Kidney (tissue), 14 donors: ENCODE results near the gene NCAN. TPM values are rescaled to one million over a fixed set of nuclear protein-coding genes. Genes with fewer than 3 reads are reported as not detected.
A peak's percentile ranks its signal among the peaks of the same experiment; 100 is the strongest.
"Not testable (repeated sequence)": the region's sequence is repeated elsewhere in the genome, so short reads cannot be mapped to it uniquely, and the experiment has no call there.

Experiments used
- DNase-seq, 5 donors: peaks; one replicate each; pipeline ENCODE4 v3.0.0-alpha.2; 2013 to 2020
- FAIRE-seq: peaks from 2 replicates; lab custom pipeline; 2012; peaks lifted over from hg19 to GRCh38; lab: Jason Lieb, UNC
- H3K27ac ChIP-seq, 2 donors: one replicate each; pipeline ENCODE4 v1.7.0; 2013; ENCODE audit warnings: low read depth in 2 of 2, low read length in 2 of 2, inconsistent platforms in 1 of 2
- H3K27me3 ChIP-seq: one replicate; pipeline ENCODE4 v1.7.1; 2013; ENCODE audit warnings: low read length, inconsistent platforms; ENCODE audit not compliant: control insufficient read depth, insufficient read depth
- H3K36me3 ChIP-seq, 3 donors: one replicate each; pipeline versions ENCODE4 v1.7.0 to v1.7.1; 2013; ENCODE audit warnings: low read length in 3 of 3, control low read depth in 1 of 3, inconsistent platforms in 1 of 3; ENCODE audit not compliant: insufficient read depth in 3 of 3, control insufficient read depth in 2 of 3
- H3K4me1 ChIP-seq, 3 donors: one replicate each; pipeline versions ENCODE4 v1.7.0 to v1.7.1; 2013; ENCODE audit warnings: low read length in 3 of 3, inconsistent platforms in 1 of 3, low read depth in 1 of 3; ENCODE audit not compliant: control insufficient read depth in 2 of 3, insufficient read depth in 2 of 3
- H3K4me3 ChIP-seq, 3 donors: one replicate each; pipeline versions ENCODE4 v1.7.0 to v1.8.1; 2013; ENCODE audit warnings: low read length in 3 of 3, control low read depth in 1 of 3, inconsistent platforms in 1 of 3
- H3K9ac ChIP-seq, 3 donors: one replicate each; pipeline versions ENCODE4 v1.7.0 to v1.7.1; 2013; ENCODE audit warnings: low read length in 3 of 3, control low read depth in 1 of 3, inconsistent platforms in 1 of 3
- H3K9me3 ChIP-seq, 3 donors: one replicate each; pipeline versions ENCODE4 v1.7.0 to v1.7.1; 2013; ENCODE audit warnings: low read length in 3 of 3, control low read depth in 1 of 3, inconsistent platforms in 1 of 3; ENCODE audit not compliant: control insufficient read depth in 2 of 3, insufficient read depth in 1 of 3
- CTCF ChIP-seq: IDR thresholded peaks from 3 replicates; pipeline ENCODE4 v1.5.1; 2012; ENCODE audit warnings: mild to moderate bottlenecking, moderate library complexity, borderline replicate concordance; ENCODE audit not compliant: insufficient read depth; ENCODE audit errors: extremely low read depth
- intact Hi-C: fragments of 100-400 bp; cut with DNase I; formaldehyde crosslinking; loops from one replicate; pipeline ENCODE4 v1.11.1; 2022
- polyA plus RNA-seq: library from polyadenylated mRNA; stranded (reverse); fragments of 350-450 nt; fragmentation: Illumina TruSeq; extraction: RNeasy Lipid Tissue Mini Kit (QIAGEN cat#74804); gene quantifications from one replicate; pipeline ENCODE4 v1.2.3, GENCODE V29; 2014; ENCODE audit warnings: low read depth, low replicate concordance; ENCODE audit not compliant: insufficient read depth
- total RNA-seq: library from RNA; stranded (reverse); fragmentation: NEBNext Ultra II Directional; extraction: Animal tissue kit (Norgen Biotek cat#: 25700); gene quantifications from one replicate; pipeline ENCODE4 v1.2.1, GENCODE V29; 2021
- donor health status: control.
- donor health status: control.
- donor health status: control.
- donor health status: control.
- donor health status: control.
- donor health status: DM: yes; HTN: yes; CAD: no.
- donor health status: Normal renal cell carcinoma (clear cell type).

NCAN gene
- total and polyA plus RNA-seq, 2 donors from 2014 or later = 0.13 TPM; not detected in 1

GRCh38 chr19:19214892-19215291, 3.1 kb downstream of the NCAN start:
- FAIRE-seq = no peak
- Histone ChIP-seq H3K27me3 (peaks cover 12% of the 10 kb centered on the region), H3K4me3 (no peak overlapping the region), H3K9me3 (no peaks in the 10 kb centered on the region), H3K9ac (no peak overlapping the region), H3K27ac (no peak overlapping the region), H3K4me1 (no peaks in the 10 kb centered on the region), H3K36me3 (no peaks in the 10 kb centered on the region)
- no peak for TF ChIP-seq CTCF
- DNase-seq = peak in 4 of 5 donors; percentile 80 to 91 (median 88)
- intact Hi-C loops = no loop called here

DNA sequence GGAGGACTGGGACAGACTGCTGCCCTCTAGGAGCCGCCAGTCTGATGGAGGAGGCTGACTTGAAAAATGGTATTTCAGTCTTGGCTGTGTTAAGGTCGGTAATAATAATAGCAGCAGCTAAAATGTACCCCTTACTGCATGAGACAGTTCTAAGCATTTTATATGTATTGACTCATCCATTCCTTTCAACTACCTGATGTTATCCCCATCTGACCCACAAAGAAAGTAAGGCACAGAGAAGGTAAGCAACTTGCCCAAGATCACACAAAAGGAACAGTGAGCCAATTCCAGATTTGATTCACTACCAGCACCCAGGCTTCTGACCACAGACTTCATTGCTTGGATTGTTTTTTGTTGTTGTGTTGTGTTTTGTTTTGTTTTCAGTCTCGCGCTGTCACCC, 4.0 kb downstream of the NCAN start:
- no peaks in the 10 kb centered on the region for H3K9me3 ChIP-seq
- H3K27me3 ChIP-seq = peaks cover 12% of the 10 kb centered on the region
- H3K36me3 ChIP-seq = no peaks in the 10 kb centered on the region
- H3K4me3 ChIP-seq = no peak overlapping the region
- H3K9ac ChIP-seq = no peak overlapping the region
- no peak for FAIRE-seq
- no peak overlapping the region for H3K27ac ChIP-seq
- H3K4me1 ChIP-seq = no peaks in the 10 kb centered on the region
- TF ChIP-seq CTCF = no peak
- no peak for DNase-seq
- intact Hi-C loops = no loop called here

DNA sequence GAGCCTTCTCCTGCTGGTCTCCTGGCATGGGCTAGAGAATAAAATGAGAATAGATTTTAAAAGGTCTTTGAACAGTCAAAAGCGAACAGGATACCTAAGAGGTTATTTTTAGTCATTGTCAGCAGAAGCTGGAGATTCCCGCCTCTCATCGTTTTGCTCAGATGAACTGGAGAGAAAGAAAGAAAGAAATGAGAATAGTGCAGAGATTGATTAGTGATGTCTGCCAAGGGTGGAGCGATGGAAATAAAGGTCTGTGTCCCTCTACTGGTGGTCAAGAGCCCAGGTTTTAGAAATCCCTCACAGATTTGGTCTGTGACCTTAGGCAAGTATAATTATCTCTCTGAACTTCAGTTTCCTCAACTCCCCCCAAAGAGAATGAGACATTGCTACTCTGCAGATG, 5.3 kb downstream of the NCAN start:
- TF ChIP-seq CTCF = no peak
- FAIRE-seq = no peak
- no peak overlapping the region for H3K9ac ChIP-seq
- H3K27ac ChIP-seq = no peak overlapping the region
- H3K9me3 ChIP-seq = no peaks in the 10 kb centered on the region
- H3K4me1 ChIP-seq = no peaks in the 10 kb centered on the region
- H3K4me3 ChIP-seq = no peak overlapping the region
- H3K36me3 ChIP-seq = no peaks in the 10 kb centered on the region
- DNase-seq = no peak
- peaks cover 7% of the 10 kb centered on the region for H3K27me3 ChIP-seq
- intact Hi-C loops = no loop called here

- no peak for FAIRE-seq
- Histone ChIP-seq H3K4me1 (no peaks in the 10 kb centered on the region), H3K27ac (no peak overlapping the region), H3K9me3 (no peaks in the 10 kb centered on the region), H3K4me3 (no peak overlapping the region), H3K27me3 (peaks cover 2% of the 10 kb centered on the region), H3K9ac (no peak overlapping the region), H3K36me3 (no peaks in the 10 kb centered on the region)
- no peak for TF ChIP-seq CTCF
- no peak for DNase-seq
- intact Hi-C loops = no loop called here
These were observed 7.2 kb downstream of the NCAN start for GRCh38 chr19:19218911-19219310.

DNA sequence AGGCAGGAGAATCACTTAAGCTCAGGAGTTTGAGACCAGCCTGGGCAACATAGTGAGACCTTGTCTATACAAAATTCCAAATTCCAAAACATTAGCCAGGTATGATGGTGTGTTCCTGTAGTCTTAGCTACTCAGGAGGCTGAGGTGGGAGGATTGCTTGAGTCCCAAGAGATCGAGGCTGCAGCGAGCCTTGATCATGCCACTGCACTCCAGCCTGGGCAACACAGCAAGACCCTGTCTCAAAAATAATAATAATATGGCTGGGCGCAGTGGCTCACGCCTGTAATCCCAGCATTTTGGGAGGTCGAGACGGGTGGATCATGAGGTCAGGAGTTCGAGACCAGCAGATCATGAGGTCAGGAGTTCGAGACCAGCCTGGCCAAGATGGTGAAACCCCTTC, 9.2 kb downstream of the NCAN start:
- H3K27ac ChIP-seq, H3K27me3 ChIP-seq, intact Hi-C loops, H3K9me3 ChIP-seq, H3K36me3 ChIP-seq, H3K4me1 ChIP-seq, DNase-seq, H3K9ac ChIP-seq, FAIRE-seq, H3K4me3 ChIP-seq: not testable (repeated sequence)
